Prostate gland (tissue), 2 donors: ENCODE measurements around the gene LPP.

Experiments
- CTCF ChIP-seq, 4 experiments: fragments of 200-600 bp in 2 of 4; fragments of 450-650 bp in 2 of 4; sonication (generic) in 2 of 4; IDR thresholded peaks; 1 replicate in 3 of 4; 2 replicates in 1 of 4; pipeline ENCODE4 v1.5.1; 2016 to 2019; ENCODE audit warnings: antibody characterized with exemption in 4 of 4, mild to moderate bottlenecking in 2 of 4, moderate library complexity in 2 of 4
- POLR2A ChIP-seq: fragments of 450-650 bp; IDR thresholded peaks from one replicate; pipeline ENCODE4 v1.6.1; 2016; ENCODE audit warnings: antibody characterized with exemption, mild to moderate bottlenecking

- no peak for TF ChIP-seq CTCF (IDR thresholded peaks at IDR 0.05)
- no peak for TF ChIP-seq POLR2A
Measured at GRCh38 chr3:188559856-188560255, 405.9 kb downstream of the LPP start.
